Epithelial cell of esophagus (primary cell): ENCODE measurements around the gene ABCA4.
"Not testable (repeated sequence)": the region's sequence is repeated elsewhere in the genome, so short reads cannot be mapped to it uniquely, and the experiment has no call there.

Source experiments
- DNase-seq: peaks from one replicate; pipeline ENCODE4 v3.0.0; 2010; ENCODE audit warnings: low read depth
- H3K4me3 ChIP-seq: 2 replicates; pipeline ENCODE4 v1.5.1; 2011; ENCODE audit warnings: mild to moderate bottlenecking, low read length, control low read depth
- CTCF ChIP-seq: IDR thresholded peaks from 2 replicates; pipeline ENCODE4 v1.5.1; 2011; ENCODE audit warnings: low read depth, mild to moderate bottlenecking, low read length, control low read depth, inconsistent platforms; ENCODE audit not compliant: insufficient read depth; ENCODE audit errors: missing control alignments

ABCA4 gene

GRCh38 chr1:94153133-94153532, 32.2 kb upstream of the ABCA4 start:
- H3K4me3 ChIP-seq = no peak overlapping the region
- TF ChIP-seq CTCF = no peak
- no peak for DNase-seq

GRCh38 chr1:94149166-94149565, 28.2 kb upstream of the ABCA4 start:
- H3K4me3 ChIP-seq = not testable (repeated sequence)

GRCh38 chr1:94146273-94146672, 25.3 kb upstream of the ABCA4 start:
- no peak for DNase-seq
- no peak overlapping the region for H3K4me3 ChIP-seq
- no peak for TF ChIP-seq CTCF

More at GRCh38 chr1:94149166-94149565, 28.2 kb upstream of the ABCA4 start:
- not testable (repeated sequence) for DNase-seq

GRCh38 chr1:94144836-94145235, 23.9 kb upstream of the ABCA4 start:
- no peak overlapping the region for H3K4me3 ChIP-seq
- no peak for DNase-seq
- no peak for TF ChIP-seq CTCF

GRCh38 chr1:94143809-94144176, 22.8 kb upstream of the ABCA4 start:
- TF ChIP-seq CTCF = no peak
- no peak overlapping the region for H3K4me3 ChIP-seq
- DNase-seq = no peak

- TF ChIP-seq CTCF = no peak
- no peak overlapping the region for H3K4me3 ChIP-seq
- DNase-seq = no peak
Observed at GRCh38 chr1:94143173-94143808, 22.3 kb upstream of the ABCA4 start.

GRCh38 chr1:94142583-94142982, 21.6 kb upstream of the ABCA4 start:
- no peak for TF ChIP-seq CTCF
- DNase-seq = no peak

GRCh38 chr1:94142022-94142421, 21.1 kb upstream of the ABCA4 start:
- TF ChIP-seq CTCF = no peak
- H3K4me3 ChIP-seq = no peak overlapping the region
- peak; percentile 63 for DNase-seq

More at GRCh38 chr1:94142583-94142982, 21.6 kb upstream of the ABCA4 start:
- no peak overlapping the region for H3K4me3 ChIP-seq
